ENCODE data around the gene ATP8A2.

ATP8A2 gene

DNA sequence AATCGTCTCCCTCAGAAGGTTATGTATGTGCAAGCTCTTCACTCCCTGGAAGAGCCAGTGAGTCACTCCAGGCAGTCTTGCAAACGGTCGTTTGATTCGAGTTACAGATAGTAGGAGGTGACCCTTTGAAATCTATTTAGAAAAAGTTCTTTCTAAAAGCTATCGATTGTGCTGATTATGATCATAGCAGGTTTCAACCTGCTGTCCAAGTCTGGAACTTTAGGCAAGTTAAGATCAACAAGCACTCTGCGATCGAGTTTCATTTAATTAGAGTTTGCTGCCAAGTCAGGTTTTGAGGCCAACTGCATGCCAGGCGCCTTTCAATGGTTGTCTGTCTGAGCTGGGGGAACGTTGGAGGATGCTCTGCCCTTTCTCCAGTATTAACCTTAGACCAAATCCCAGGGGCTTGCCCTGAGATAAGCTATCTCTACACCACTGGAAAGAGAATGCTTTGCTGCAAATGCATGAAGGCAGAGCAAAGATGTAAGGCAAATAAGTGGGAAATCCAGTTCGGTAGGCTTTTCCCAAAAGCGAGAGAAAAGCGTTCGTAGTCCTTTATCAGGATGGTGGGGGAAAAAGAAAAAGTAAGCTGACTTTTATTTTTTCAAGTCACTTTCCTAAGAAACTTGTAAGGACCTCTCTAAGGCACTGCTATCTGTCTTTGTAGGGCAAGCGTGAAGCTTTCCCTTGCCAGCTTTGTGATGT, 287.5 kb downstream of the ATP8A2 start:
- Histone ChIP-seq H3K36me3 (ENCODE audit: control insufficient read depth in 2 of 2, insufficient read depth in 2 of 2, low read length in 2 of 2) (no peaks in the 10 kb centered on the region), H3K9me3 (ENCODE audit: control insufficient read depth in 2 of 2, low read length in 2 of 2) (no peaks in the 10 kb centered on the region), H3K4me1 (ENCODE audit: control insufficient read depth, insufficient read depth, low read length) (no peaks in the 10 kb centered on the region), H3K4me3 (ENCODE audit: low read length in 2 of 2) (no peak overlapping the region), H3K9ac (ENCODE audit: low read length in 2 of 2) (no peak overlapping the region), H3K27ac (ENCODE audit: low read length) (no peak overlapping the region), H3K27me3 (ENCODE audit: control insufficient read depth in 1 of 2, insufficient read depth in 2 of 2, low read length in 2 of 2) (peaks cover 0 to 2% of the 10 kb centered on the region in 2 donors)

DNA sequence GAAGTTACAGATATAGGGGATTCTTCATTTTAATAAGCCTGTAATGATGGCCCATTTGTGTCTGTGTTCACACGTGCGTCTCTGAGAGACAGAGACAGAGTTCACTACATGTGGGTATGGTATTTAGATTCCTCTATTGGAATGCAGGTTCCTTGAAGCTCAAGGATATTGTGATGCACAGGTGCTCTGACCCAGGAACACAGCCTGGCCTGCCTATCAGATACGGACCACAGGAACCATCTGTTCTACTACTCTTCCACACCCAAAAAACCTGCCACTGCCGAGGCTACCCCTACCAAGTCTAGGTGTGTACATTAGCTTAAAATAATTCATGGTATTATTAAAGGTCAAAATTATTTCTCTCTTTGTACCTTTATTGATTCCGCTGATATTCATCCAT, 289.2 kb downstream of the ATP8A2 start:
- Histone ChIP-seq H3K9me3 (ENCODE audit: control insufficient read depth in 2 of 2, low read length in 2 of 2) (no peaks in the 10 kb centered on the region), H3K9ac (ENCODE audit: low read length in 2 of 2) (no peak overlapping the region), H3K27ac (ENCODE audit: low read length) (no peak overlapping the region), H3K4me3 (ENCODE audit: low read length in 2 of 2) (no peak overlapping the region), H3K36me3 (ENCODE audit: control insufficient read depth in 2 of 2, insufficient read depth in 2 of 2, low read length in 2 of 2) (no peaks in the 10 kb centered on the region), H3K4me1 (ENCODE audit: control insufficient read depth, insufficient read depth, low read length) (no peaks in the 10 kb centered on the region), H3K27me3 (ENCODE audit: control insufficient read depth in 1 of 2, insufficient read depth in 2 of 2, low read length in 2 of 2) (peaks cover 0 to 2% of the 10 kb centered on the region in 2 donors)

DNA sequence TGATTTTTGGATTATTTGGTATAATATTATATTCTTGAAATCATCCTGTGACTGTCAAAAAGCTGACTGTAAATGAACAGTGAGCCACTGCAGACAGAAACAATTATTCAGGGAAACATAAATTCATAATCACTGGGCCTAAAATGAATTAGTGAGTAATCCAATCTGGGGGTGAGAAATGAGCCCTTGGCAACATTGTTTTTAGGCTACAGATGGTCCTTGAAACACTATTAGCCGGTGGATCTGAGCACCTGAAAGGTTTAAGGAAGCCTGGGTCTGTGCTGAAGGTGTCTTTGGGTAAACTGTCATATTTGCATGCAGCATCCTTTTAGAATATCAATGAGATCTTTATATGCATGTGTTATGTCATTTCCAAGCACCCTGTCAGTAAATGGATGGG, 290.7 kb downstream of the ATP8A2 start:
- H3K27ac ChIP-seq (ENCODE audit: low read length) = no peak overlapping the region
- H3K4me3 ChIP-seq (ENCODE audit: low read length in 2 of 2) = no peak overlapping the region
- H3K27me3 ChIP-seq (ENCODE audit: control insufficient read depth in 1 of 2, insufficient read depth in 2 of 2, low read length in 2 of 2) = no peaks in the 10 kb centered on the region
- no peaks in the 10 kb centered on the region for H3K4me1 ChIP-seq (ENCODE audit: control insufficient read depth, insufficient read depth, low read length)
- no peak overlapping the region for H3K9ac ChIP-seq (ENCODE audit: low read length in 2 of 2)
- H3K36me3 ChIP-seq (ENCODE audit: control insufficient read depth in 2 of 2, insufficient read depth in 2 of 2, low read length in 2 of 2) = no peaks in the 10 kb centered on the region
- no peaks in the 10 kb centered on the region for H3K9me3 ChIP-seq (ENCODE audit: control insufficient read depth in 2 of 2, low read length in 2 of 2)

DNA sequence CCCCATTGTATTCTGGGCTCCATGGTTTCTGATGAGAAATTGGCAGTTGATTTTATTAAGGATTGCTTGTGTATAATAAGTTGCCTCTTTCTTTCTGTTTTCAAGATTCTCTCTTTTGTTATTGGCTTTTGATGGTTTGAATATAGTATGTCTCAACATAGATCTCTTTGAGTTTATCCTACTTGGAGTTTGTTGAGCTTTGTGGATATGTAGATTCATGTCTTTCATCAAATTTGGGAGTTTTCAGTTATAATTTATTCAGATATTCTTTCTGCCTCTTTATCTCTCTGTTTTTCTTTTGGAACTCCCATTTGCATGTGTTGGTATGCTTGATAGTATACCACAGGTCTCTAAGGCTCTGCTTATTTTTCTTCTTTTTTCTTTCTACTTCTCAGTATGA, 296.6 kb downstream of the ATP8A2 start:
- H3K9me3 ChIP-seq (ENCODE audit: control insufficient read depth in 2 of 2, low read length in 2 of 2) = peaks cover 3 to 9% of the 10 kb centered on the region in 2 donors
- no peak overlapping the region for H3K4me3 ChIP-seq (ENCODE audit: low read length in 2 of 2)
- no peak overlapping the region for H3K27ac ChIP-seq (ENCODE audit: low read length)
- no peaks in the 10 kb centered on the region for H3K36me3 ChIP-seq (ENCODE audit: control insufficient read depth in 2 of 2, insufficient read depth in 2 of 2, low read length in 2 of 2)
- no peaks in the 10 kb centered on the region for H3K27me3 ChIP-seq (ENCODE audit: control insufficient read depth in 1 of 2, insufficient read depth in 2 of 2, low read length in 2 of 2)
- no peak overlapping the region for H3K9ac ChIP-seq (ENCODE audit: low read length in 2 of 2)
- no peaks in the 10 kb centered on the region for H3K4me1 ChIP-seq (ENCODE audit: control insufficient read depth, insufficient read depth, low read length)

DNA sequence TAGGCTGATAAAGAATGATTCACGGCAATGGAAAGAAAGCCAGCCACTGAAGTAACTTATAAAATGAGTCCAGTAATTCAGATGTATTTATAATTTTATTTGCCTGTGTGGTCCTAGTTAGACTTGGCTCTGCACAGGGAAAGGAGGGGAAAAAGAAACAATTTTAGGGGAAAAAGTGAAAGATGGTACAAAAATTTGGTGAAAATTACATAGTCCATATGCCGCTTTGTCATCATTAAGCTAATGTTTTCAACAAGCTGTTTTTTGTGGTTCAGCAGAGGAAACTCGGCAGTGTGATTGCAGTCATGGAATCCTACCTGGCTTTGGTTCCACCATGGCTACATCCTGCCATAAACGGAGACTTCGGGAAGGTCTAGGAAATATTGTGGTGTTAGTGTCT, 301.9 kb downstream of the ATP8A2 start:
- H3K9me3 ChIP-seq (ENCODE audit: control insufficient read depth in 2 of 2, low read length in 2 of 2) = peaks cover 3 to 9% of the 10 kb centered on the region in 2 donors
- H3K27ac ChIP-seq (ENCODE audit: low read length) = no peak overlapping the region
- H3K4me3 ChIP-seq (ENCODE audit: low read length in 2 of 2) = no peak overlapping the region
- no peaks in the 10 kb centered on the region for H3K36me3 ChIP-seq (ENCODE audit: control insufficient read depth in 2 of 2, insufficient read depth in 2 of 2, low read length in 2 of 2)
- H3K4me1 ChIP-seq (ENCODE audit: control insufficient read depth, insufficient read depth, low read length) = no peaks in the 10 kb centered on the region
- no peak overlapping the region for H3K9ac ChIP-seq (ENCODE audit: low read length in 2 of 2)
- H3K27me3 ChIP-seq (ENCODE audit: control insufficient read depth in 1 of 2, insufficient read depth in 2 of 2, low read length in 2 of 2) = no peaks in the 10 kb centered on the region

DNA sequence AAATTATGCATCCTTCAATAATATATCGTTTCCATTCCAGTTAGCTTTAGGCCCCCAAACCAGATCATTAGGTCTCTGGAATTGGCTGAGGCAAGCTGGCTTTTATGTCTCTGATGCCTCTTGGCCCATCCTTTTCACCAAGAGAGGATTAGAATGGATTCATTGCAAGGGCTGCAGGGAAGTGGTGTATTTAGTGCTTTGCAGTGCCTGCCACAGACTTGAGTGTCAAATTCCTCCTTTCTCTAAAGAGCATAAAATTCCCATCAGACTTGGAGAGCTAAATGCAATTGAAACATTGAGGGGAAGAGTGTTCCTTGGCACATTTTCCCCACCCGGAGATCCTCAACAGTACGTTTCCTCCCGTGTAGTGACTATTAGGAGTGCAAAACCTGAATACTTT, 302.6 kb downstream of the ATP8A2 start:
- no peaks in the 10 kb centered on the region for H3K27me3 ChIP-seq (ENCODE audit: control insufficient read depth in 1 of 2, insufficient read depth in 2 of 2, low read length in 2 of 2)
- H3K9me3 ChIP-seq (ENCODE audit: control insufficient read depth in 2 of 2, low read length in 2 of 2) = peaks cover under 1 to 5% of the 10 kb centered on the region in 2 donors
- H3K4me3 ChIP-seq (ENCODE audit: low read length in 2 of 2) = no peak overlapping the region

DNA sequence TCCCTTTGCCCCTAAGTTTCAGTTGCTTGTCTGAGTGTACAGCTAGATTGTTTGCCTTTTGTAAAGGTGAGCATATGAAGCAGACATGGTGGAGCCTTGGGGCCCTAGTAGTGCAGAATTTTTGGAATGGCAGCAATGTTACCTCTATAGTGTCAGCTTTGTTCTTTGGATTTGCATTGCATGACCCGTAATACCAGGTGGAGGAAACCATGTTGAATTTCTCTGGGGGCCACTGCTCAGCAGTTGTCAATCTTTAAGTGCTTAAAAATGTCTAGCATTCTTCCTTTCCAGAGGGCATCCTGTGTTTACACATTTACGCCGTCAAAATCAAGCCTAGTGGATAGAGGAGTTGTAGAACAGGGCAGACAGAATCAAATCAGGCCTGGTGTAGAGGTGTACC, 303.3 kb downstream of the ATP8A2 start:
- Histone ChIP-seq H3K36me3 (ENCODE audit: control insufficient read depth in 2 of 2, insufficient read depth in 2 of 2, low read length in 2 of 2) (no peaks in the 10 kb centered on the region), H3K9me3 (ENCODE audit: control insufficient read depth in 2 of 2, low read length in 2 of 2) (no peaks in the 10 kb centered on the region), H3K4me3 (ENCODE audit: low read length in 2 of 2) (no peak overlapping the region), H3K27me3 (ENCODE audit: control insufficient read depth in 1 of 2, insufficient read depth in 2 of 2, low read length in 2 of 2) (no peaks in the 10 kb centered on the region), H3K4me1 (ENCODE audit: control insufficient read depth, insufficient read depth, low read length) (no peaks in the 10 kb centered on the region), H3K9ac (ENCODE audit: low read length in 2 of 2) (no peak overlapping the region), H3K27ac (ENCODE audit: low read length) (no peak overlapping the region)

More for the DNA sequence above, 302.6 kb downstream of the ATP8A2 start:
- Histone ChIP-seq H3K9ac (ENCODE audit: low read length in 2 of 2) (no peak overlapping the region), H3K36me3 (ENCODE audit: control insufficient read depth in 2 of 2, insufficient read depth in 2 of 2, low read length in 2 of 2) (no peaks in the 10 kb centered on the region), H3K4me1 (ENCODE audit: control insufficient read depth, insufficient read depth, low read length) (no peaks in the 10 kb centered on the region), H3K27ac (ENCODE audit: low read length) (no peak overlapping the region)

DNA sequence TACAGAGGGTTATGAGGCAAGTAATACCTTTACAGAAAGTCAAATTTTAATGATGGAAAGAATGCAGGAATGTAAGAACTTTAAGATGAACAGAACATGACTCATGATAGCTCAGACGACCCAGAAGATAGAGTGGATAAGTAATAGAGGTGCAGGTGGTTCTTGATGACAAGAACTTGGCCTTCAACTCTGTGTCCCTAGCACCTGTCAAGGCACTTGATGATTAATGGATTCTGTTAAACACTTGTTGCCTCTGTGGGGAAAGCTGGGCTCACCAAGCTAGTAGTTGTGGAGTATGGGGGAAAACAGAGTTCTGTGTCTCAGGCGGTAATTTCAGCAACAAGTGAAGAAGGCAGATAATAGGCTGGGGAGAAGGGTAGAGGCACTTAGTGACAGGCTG, 306.2 kb downstream of the ATP8A2 start:
- no peak overlapping the region for H3K4me3 ChIP-seq (ENCODE audit: low read length in 2 of 2)
- H3K27me3 ChIP-seq (ENCODE audit: control insufficient read depth in 1 of 2, insufficient read depth in 2 of 2, low read length in 2 of 2) = no peaks in the 10 kb centered on the region
- no peak overlapping the region for H3K9ac ChIP-seq (ENCODE audit: low read length in 2 of 2)
- no peaks in the 10 kb centered on the region for H3K9me3 ChIP-seq (ENCODE audit: control insufficient read depth in 2 of 2, low read length in 2 of 2)
- H3K4me1 ChIP-seq (ENCODE audit: control insufficient read depth, insufficient read depth, low read length) = no peaks in the 10 kb centered on the region
- no peaks in the 10 kb centered on the region for H3K36me3 ChIP-seq (ENCODE audit: control insufficient read depth in 2 of 2, insufficient read depth in 2 of 2, low read length in 2 of 2)
- no peak overlapping the region for H3K27ac ChIP-seq (ENCODE audit: low read length)

DNA sequence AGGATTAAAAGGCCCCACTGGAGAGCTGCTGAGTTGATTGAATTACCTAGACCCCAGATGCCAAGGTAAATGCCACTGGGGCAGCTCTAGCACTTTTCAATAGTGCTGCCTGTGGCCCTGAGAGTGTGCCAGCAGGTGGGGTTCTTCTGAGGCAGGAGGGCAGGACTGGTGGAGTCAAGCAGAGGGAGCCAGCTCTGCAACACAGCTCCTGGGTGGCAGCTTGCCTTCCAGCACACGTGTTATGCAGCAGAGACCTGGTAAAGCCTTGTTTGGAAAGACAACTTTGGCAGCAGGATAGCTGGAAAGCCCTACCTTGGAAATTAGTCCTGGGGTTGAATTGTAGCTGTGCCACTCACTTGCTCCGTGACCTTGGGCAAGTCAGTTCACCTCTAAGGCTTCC, 306.6 kb downstream of the ATP8A2 start:
- no peaks in the 10 kb centered on the region for H3K27me3 ChIP-seq (ENCODE audit: control insufficient read depth in 1 of 2, insufficient read depth in 2 of 2, low read length in 2 of 2)
- no peak overlapping the region for H3K4me3 ChIP-seq (ENCODE audit: low read length in 2 of 2)
- no peaks in the 10 kb centered on the region for H3K9me3 ChIP-seq (ENCODE audit: control insufficient read depth in 2 of 2, low read length in 2 of 2)
- no peaks in the 10 kb centered on the region for H3K36me3 ChIP-seq (ENCODE audit: control insufficient read depth in 2 of 2, insufficient read depth in 2 of 2, low read length in 2 of 2)
- no peaks in the 10 kb centered on the region for H3K4me1 ChIP-seq (ENCODE audit: control insufficient read depth, insufficient read depth, low read length)
- no peak overlapping the region for H3K27ac ChIP-seq (ENCODE audit: low read length)
- H3K9ac ChIP-seq (ENCODE audit: low read length in 2 of 2) = no peak overlapping the region

DNA sequence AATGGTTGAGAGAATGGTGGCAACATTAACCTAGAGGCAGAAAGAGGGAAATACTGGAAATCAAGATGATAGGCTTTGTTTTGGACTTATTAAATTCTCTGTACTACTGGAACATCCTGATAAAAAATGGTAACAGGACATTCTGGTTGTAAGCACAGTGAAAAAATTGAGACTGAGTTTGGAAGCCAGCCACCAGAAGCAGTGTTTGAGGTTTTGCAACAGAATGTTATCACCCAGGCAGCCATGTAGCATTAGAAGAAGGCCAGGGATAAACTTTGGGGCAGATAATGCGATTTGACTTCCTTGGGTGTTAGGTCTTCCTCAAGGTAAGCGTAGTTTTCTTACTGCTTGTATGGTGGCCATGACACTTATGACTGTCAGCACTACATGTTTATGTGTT, 307.4 kb downstream of the ATP8A2 start:
- H3K36me3 ChIP-seq (ENCODE audit: control insufficient read depth in 2 of 2, insufficient read depth in 2 of 2, low read length in 2 of 2) = no peaks in the 10 kb centered on the region
- H3K27ac ChIP-seq (ENCODE audit: low read length) = no peak overlapping the region
- no peaks in the 10 kb centered on the region for H3K4me1 ChIP-seq (ENCODE audit: control insufficient read depth, insufficient read depth, low read length)
- no peak overlapping the region for H3K9ac ChIP-seq (ENCODE audit: low read length in 2 of 2)
- no peak overlapping the region for H3K4me3 ChIP-seq (ENCODE audit: low read length in 2 of 2)
- no peaks in the 10 kb centered on the region for H3K27me3 ChIP-seq (ENCODE audit: control insufficient read depth in 1 of 2, insufficient read depth in 2 of 2, low read length in 2 of 2)
- H3K9me3 ChIP-seq (ENCODE audit: control insufficient read depth in 2 of 2, low read length in 2 of 2) = no peaks in the 10 kb centered on the region

DNA sequence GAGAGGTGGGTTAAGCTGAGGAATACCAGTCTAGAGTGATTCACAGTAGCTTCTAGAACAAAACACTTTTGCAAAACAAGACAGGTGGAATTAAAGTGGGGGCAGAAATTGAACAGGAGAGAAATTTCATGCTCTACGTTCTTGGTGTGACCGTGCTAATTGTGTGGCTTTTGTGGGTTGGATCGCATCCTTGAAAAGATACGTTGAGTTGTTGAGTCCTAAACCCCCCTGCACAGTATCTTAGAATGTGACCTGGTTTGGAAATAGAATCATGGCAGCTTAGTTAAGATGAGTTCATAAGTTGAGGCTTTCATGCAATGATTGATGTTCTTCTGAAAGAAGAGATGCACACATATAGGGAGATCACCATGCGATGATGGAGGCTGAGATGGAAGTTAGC, 308.2 kb downstream of the ATP8A2 start:
- H3K27me3 ChIP-seq (ENCODE audit: control insufficient read depth in 1 of 2, insufficient read depth in 2 of 2, low read length in 2 of 2) = no peaks in the 10 kb centered on the region
- no peak overlapping the region for H3K4me3 ChIP-seq (ENCODE audit: low read length in 2 of 2)
- H3K9ac ChIP-seq (ENCODE audit: low read length in 2 of 2) = no peak overlapping the region
- H3K27ac ChIP-seq (ENCODE audit: low read length) = no peak overlapping the region
- no peaks in the 10 kb centered on the region for H3K36me3 ChIP-seq (ENCODE audit: control insufficient read depth in 2 of 2, insufficient read depth in 2 of 2, low read length in 2 of 2)
- no peaks in the 10 kb centered on the region for H3K4me1 ChIP-seq (ENCODE audit: control insufficient read depth, insufficient read depth, low read length)
- no peaks in the 10 kb centered on the region for H3K9me3 ChIP-seq (ENCODE audit: control insufficient read depth in 2 of 2, low read length in 2 of 2)
